Fibroblast of the aortic adventitia (primary cell): ENCODE results near the gene MTG2. TPM values are rescaled to one million over a fixed set of nuclear protein-coding genes. Genes with fewer than 3 reads are reported as not detected.

Experiments used
- DNase-seq: peaks from one replicate; pipeline ENCODE4 v3.0.0-alpha.2; 2010; ENCODE audit warnings: low read depth
- H3K4me3 ChIP-seq: 2 replicates; pipeline ENCODE4 v1.5.1; 2011; ENCODE audit warnings: low read depth, mild to moderate bottlenecking, control low read depth, low read length, moderate library complexity
- CTCF ChIP-seq: IDR thresholded peaks from 2 replicates; pipeline ENCODE4 v1.5.1; 2011; ENCODE audit warnings: mild to moderate bottlenecking, low read length, control low read depth, inconsistent platforms; ENCODE audit not compliant: insufficient read depth
- total RNA-seq: library from RNA; depleted of rRNA; stranded (reverse); fragments of >200 nt; gene quantifications from 2 replicates; pipeline ENCODE4 v1.2.3, GENCODE V29; 2012; ENCODE audit warnings: low replicate concordance

MTG2 gene
- total RNA-seq, 1 donor, result 15.3 TPM

GRCh38 chr20:62197801-62198200 lies 15.0 kb downstream of the MTG2 start:
- no peak for DNase-seq
- no peak overlapping the region for H3K4me3 ChIP-seq
- TF ChIP-seq CTCF, result no peak

GRCh38 chr20:62198496-62198895 lies 15.7 kb downstream of the MTG2 start:
- no peak for DNase-seq
- no peak for TF ChIP-seq CTCF
- no peak overlapping the region for H3K4me3 ChIP-seq

- no peak for DNase-seq
- no peak overlapping the region for H3K4me3 ChIP-seq
- TF ChIP-seq CTCF, result no peak
Measured at GRCh38 chr20:62198931-62199330, 16.1 kb downstream of the MTG2 start.

GRCh38 chr20:62200491-62201172 lies 17.8 kb downstream of the MTG2 start:
- no peak for TF ChIP-seq CTCF
- no peak for DNase-seq
- H3K4me3 ChIP-seq, result no peak overlapping the region

- no peak for TF ChIP-seq CTCF
- H3K4me3 ChIP-seq, result no peak overlapping the region
- DNase-seq, result no peak
Measured at GRCh38 chr20:62201173-62202082, 18.6 kb downstream of the MTG2 start.

GRCh38 chr20:62202083-62202395 lies 19.2 kb downstream of the MTG2 start:
- DNase-seq, result no peak
- TF ChIP-seq CTCF, result no peak
- no peak overlapping the region for H3K4me3 ChIP-seq
